Measurements from ENCODE around the gene OAT. TPM values are rescaled to one million over a fixed set of nuclear protein-coding genes. Genes with fewer than 3 reads are reported as not detected.

Gene OAT
- total and polyA plus RNA-seq, 2 experiments from 2014 or later, result 568 to 694 TPM

DNA sequence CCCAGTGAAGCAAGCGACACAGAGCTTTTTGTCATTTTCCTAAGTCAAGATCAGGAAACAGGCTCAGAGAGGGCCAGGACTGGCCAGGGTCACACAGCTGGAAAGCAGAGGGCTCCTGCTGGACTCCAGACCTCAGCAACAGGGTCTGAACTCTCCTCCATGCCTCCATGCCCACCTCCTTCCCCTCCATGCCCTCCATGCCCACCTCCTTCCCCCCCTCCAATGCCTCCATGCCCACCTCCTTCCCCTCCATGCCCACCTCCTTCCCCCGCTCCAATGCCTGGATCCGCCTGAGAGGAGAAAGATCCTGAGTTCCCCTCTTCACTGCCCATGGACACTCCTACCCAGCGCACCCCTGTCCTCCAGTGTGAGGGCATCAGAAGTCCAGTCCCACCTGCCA is 51.3 kb downstream of the OAT start:
- 100% methylated on average over 3 of the region's 4 CpGs for WGBS (ENCODE audit: low lambda C conversion rate, missing lambda C conversion rate)
- no peaks in the 10 kb centered on the region for H4K20me1 ChIP-seq (ENCODE audit: insufficient read depth, poor library complexity, severe bottlenecking)
- H3K4me3 ChIP-seq, result no peak overlapping the region
- H3K9me3 ChIP-seq (ENCODE audit: low read depth), result no peaks in the 10 kb centered on the region
- no peak for DNase-seq (ENCODE audit: low spot score)
- no peak for TF ChIP-seq CTCF (IDR thresholded peaks at IDR 0.05; ENCODE audit: poor library complexity)
- TF ChIP-seq EZH2phosphoT487 (IDR thresholded peaks at IDR 0.05; ENCODE audit: low read depth, severe bottlenecking, unreplicated experiment), result no peak
- TF ChIP-seq EZH2 (IDR thresholded peaks at IDR 0.05; ENCODE audit: borderline replicate concordance), result no peak
- H3K4me1 ChIP-seq (ENCODE audit: insufficient read depth), result no peaks in the 10 kb centered on the region
- no peaks in the 10 kb centered on the region for H3K36me3 ChIP-seq (replicated peaks; ENCODE audit: insufficient read depth, low read depth)
- H3K4me2 ChIP-seq, result no peak overlapping the region
- no peaks in the 10 kb centered on the region for H3K9me2 ChIP-seq (replicated peaks; ENCODE audit: insufficient read depth)
- no peaks in the 10 kb centered on the region for H3K27me3 ChIP-seq
- H3K27ac ChIP-seq, result no peak overlapping the region
- H2AFZ ChIP-seq, result no peak overlapping the region
- H3K79me2 ChIP-seq, result no peaks in the 10 kb centered on the region

GRCh38 chr10:124366825-124367224 is 51.9 kb downstream of the OAT start:
- no peaks in the 10 kb centered on the region for H3K36me3 ChIP-seq (replicated peaks; ENCODE audit: insufficient read depth, low read depth)
- H3K4me3 ChIP-seq, result no peak overlapping the region

GRCh38 chr10:124366343-124366742 is 52.4 kb downstream of the OAT start:
- Histone ChIP-seq H3K27ac (no peak overlapping the region), H3K36me3 (replicated peaks; ENCODE audit: insufficient read depth, low read depth) (no peaks in the 10 kb centered on the region), H4K20me1 (ENCODE audit: insufficient read depth, poor library complexity, severe bottlenecking) (no peaks in the 10 kb centered on the region), H3K4me2 (no peak overlapping the region), H3K27me3 (no peaks in the 10 kb centered on the region), H3K4me3 (no peak overlapping the region), H3K9me2 (replicated peaks; ENCODE audit: insufficient read depth) (no peaks in the 10 kb centered on the region), H2AFZ (no peak overlapping the region), H3K79me2 (no peaks in the 10 kb centered on the region), H3K4me1 (ENCODE audit: insufficient read depth) (no peaks in the 10 kb centered on the region), H3K9me3 (ENCODE audit: low read depth) (no peaks in the 10 kb centered on the region)
- TF ChIP-seq CTCF (IDR thresholded peaks at IDR 0.05; ENCODE audit: poor library complexity) (no peak), EZH2phosphoT487 (IDR thresholded peaks at IDR 0.05; ENCODE audit: low read depth, severe bottlenecking, unreplicated experiment) (no peak), EZH2 (IDR thresholded peaks at IDR 0.05; ENCODE audit: borderline replicate concordance) (no peak)
- DNase-seq (ENCODE audit: low spot score), result no peak
- 80% methylated on average over 5 of the region's 5 CpGs for WGBS (ENCODE audit: low lambda C conversion rate, missing lambda C conversion rate)

More at GRCh38 chr10:124366825-124367224, 51.9 kb downstream of the OAT start:
- Histone ChIP-seq H3K79me2 (no peaks in the 10 kb centered on the region), H3K9me3 (ENCODE audit: low read depth) (no peaks in the 10 kb centered on the region), H3K27me3 (no peaks in the 10 kb centered on the region), H3K9me2 (replicated peaks; ENCODE audit: insufficient read depth) (no peaks in the 10 kb centered on the region), H3K4me1 (ENCODE audit: insufficient read depth) (no peaks in the 10 kb centered on the region), H3K4me2 (no peak overlapping the region), H3K27ac (no peak overlapping the region), H2AFZ (no peak overlapping the region), H4K20me1 (ENCODE audit: insufficient read depth, poor library complexity, severe bottlenecking) (no peaks in the 10 kb centered on the region)
- 90% methylated on average over 7 of the region's 7 CpGs for WGBS (ENCODE audit: low lambda C conversion rate, missing lambda C conversion rate)
- TF ChIP-seq EZH2phosphoT487 (IDR thresholded peaks at IDR 0.05; ENCODE audit: low read depth, severe bottlenecking, unreplicated experiment) (no peak), EZH2 (IDR thresholded peaks at IDR 0.05; ENCODE audit: borderline replicate concordance) (no peak), CTCF (IDR thresholded peaks at IDR 0.05; ENCODE audit: poor library complexity) (no peak)
- DNase-seq (ENCODE audit: low spot score), result no peak

GRCh38 chr10:124364674-124365073 is 54.0 kb downstream of the OAT start:
- Histone ChIP-seq H3K4me2 (no peak overlapping the region), H3K27ac (no peak overlapping the region), H4K20me1 (ENCODE audit: insufficient read depth, poor library complexity, severe bottlenecking) (no peaks in the 10 kb centered on the region), H3K4me3 (no peak overlapping the region), H2AFZ (no peak overlapping the region), H3K79me2 (no peaks in the 10 kb centered on the region), H3K9me2 (replicated peaks; ENCODE audit: insufficient read depth) (no peaks in the 10 kb centered on the region), H3K9me3 (ENCODE audit: low read depth) (no peaks in the 10 kb centered on the region), H3K36me3 (replicated peaks; ENCODE audit: insufficient read depth, low read depth) (no peaks in the 10 kb centered on the region), H3K4me1 (ENCODE audit: insufficient read depth) (no peaks in the 10 kb centered on the region), H3K27me3 (no peaks in the 10 kb centered on the region)
- no peak for DNase-seq (ENCODE audit: low spot score)
- TF ChIP-seq CTCF (IDR thresholded peaks at IDR 0.05; ENCODE audit: poor library complexity) (no peak), EZH2 (IDR thresholded peaks at IDR 0.05; ENCODE audit: borderline replicate concordance) (no peak), EZH2phosphoT487 (IDR thresholded peaks at IDR 0.05; ENCODE audit: low read depth, severe bottlenecking, unreplicated experiment) (no peak)
- 76% methylated on average over 5 of the region's 5 CpGs for WGBS (ENCODE audit: low lambda C conversion rate, missing lambda C conversion rate)

Measured in hepatocyte (in vitro differentiated cells).